Adipose tissue (tissue), 3 donors: ENCODE data around the gene ZNF581. TPM values are rescaled to one million over a fixed set of nuclear protein-coding genes. Genes with fewer than 3 reads are reported as not detected.

Experiments
- H3K27ac ChIP-seq: one replicate; pipeline ENCODE4 v1.5.1; 2013; ENCODE audit warnings: low read depth, low read length
- WGBS, 3 donors: extraction: QIAGEN DNeasy Blood & Tissue Kit; methylation state at CpG; one replicate each; pipeline ENCODE4 v1.1.7; 2013; 5-methylcytosine and 5-hydroxymethylcytosine counted together
- polyA plus RNA-seq, 3 donors: library from polyadenylated mRNA; stranded (reverse); fragments of 200-250 nt; gene quantifications; one replicate each; pipeline ENCODE4 v1.2.3, GENCODE V29; 2013
- donor health status: healthy with polysubstance abuse.
- donor health status: Bipolar disorder and iron deficiency.
- donor health status: healthy.

ZNF581 gene
- polyA plus RNA-seq, 3 donors: 14.3 to 24.5 (median 18.1) TPM

- WGBS, 3 donors: 96 to 98% (median 96%) methylated on average over 7 of the region's 7 CpGs
- no peak overlapping the region for H3K27ac ChIP-seq
Observed at GRCh38 chr19:55623130-55623529, 20.3 kb upstream of the ZNF581 start.

GRCh38 chr19:55623561-55623960 is 19.9 kb upstream of the ZNF581 start:
- WGBS, 3 donors: 48 to 68% (median 59%) methylated on average over 7 of the region's 7 CpGs
- H3K27ac ChIP-seq: no peak overlapping the region

- 1% methylated on average over 52 to 56 of the region's 56 CpGs for WGBS, 3 donors
- H3K27ac ChIP-seq: peak within 1 kb of the TSS; percentile 83
Observed at GRCh38 chr19:55624109-55625003, 19.1 kb upstream of the ZNF581 start, which contains the start of gene ZNF784. ZNF784 (minus strand) TSS chr19:55624566; CDS start chr19:55624561, 5 bp downstream.

- 34 to 51% (median 44%) methylated on average over 11 of the region's 11 CpGs for WGBS, 3 donors
- H3K27ac ChIP-seq: no peak overlapping the region
Observed at GRCh38 chr19:55625004-55625326, 18.5 kb upstream of the ZNF581 start.

- 86 to 89% (median 88%) methylated on average over 11 of the region's 11 CpGs for WGBS, 3 donors
Observed at GRCh38 chr19:55626350-55626749, 17.1 kb upstream of the ZNF581 start.

GRCh38 chr19:55632463-55632834 is 11.0 kb upstream of the ZNF581 start:
- no peak overlapping the region for H3K27ac ChIP-seq
- WGBS, 3 donors: 22 to 30% (median 27%) methylated on average over 3 of the region's 3 CpGs

More at GRCh38 chr19:55626350-55626749, 17.1 kb upstream of the ZNF581 start:
- no peak overlapping the region for H3K27ac ChIP-seq

GRCh38 chr19:55633861-55634260 is 9.6 kb upstream of the ZNF581 start:
- H3K27ac ChIP-seq: no peak overlapping the region
- WGBS, 3 donors: 59 to 79% (median 67%) methylated on average over 8 of the region's 8 CpGs

- WGBS, 3 donors: 6 to 13% (median 7%) methylated on average over 9 of the region's 9 CpGs
- H3K27ac ChIP-seq: peak overlapping the region; percentile 95
Observed at GRCh38 chr19:55635334-55635717, 8.1 kb upstream of the ZNF581 start.

GRCh38 chr19:55635856-55636440 is 7.5 kb upstream of the ZNF581 start:
- 46 to 57% (median 57%) methylated on average over 7 of the region's 7 CpGs for WGBS, 3 donors
- H3K27ac ChIP-seq: no peak overlapping the region

GRCh38 chr19:55636723-55637122 is 6.7 kb upstream of the ZNF581 start:
- H3K27ac ChIP-seq: no peak overlapping the region
- WGBS, 3 donors: 83 to 88% (median 84%) methylated on average over 4 of the region's 4 CpGs

GRCh38 chr19:55637534-55637933 is 5.9 kb upstream of the ZNF581 start:
- WGBS, 3 donors: 76 to 83% (median 78%) methylated on average over 11 of the region's 11 CpGs
- H3K27ac ChIP-seq: no peak overlapping the region

GRCh38 chr19:55638864-55639359 is 4.5 kb upstream of the ZNF581 start:
- 82 to 87% (median 83%) methylated on average over 6 of the region's 6 CpGs for WGBS, 3 donors
- no peak overlapping the region for H3K27ac ChIP-seq

GRCh38 chr19:55640043-55640576 is 3.3 kb upstream of the ZNF581 start:
- WGBS, 3 donors: 17 to 22% (median 19%) methylated on average over 38 of the region's 38 CpGs
- peak overlapping the region; percentile 81 for H3K27ac ChIP-seq

GRCh38 chr19:55640577-55641425 is 2.6 kb upstream of the ZNF581 start, which contains the start of gene ZNF580:
ZNF580 (plus strand) TSS chr19:55641002; CDS start chr19:55642509, 1,507 bp downstream.
- 1 to 2% (median 1%) methylated on average over 75 to 89 of the region's 89 CpGs for WGBS, 3 donors
- H3K27ac ChIP-seq: peak within 1 kb of the TSS; percentile 81

- no peak overlapping the region for H3K27ac ChIP-seq
- WGBS, 3 donors: 1 to 2% (median 1%) methylated on average over 25 of the region's 25 CpGs
Observed at GRCh38 chr19:55641426-55642152, 1.9 kb upstream of the ZNF581 start.

- H3K27ac ChIP-seq: no peak overlapping the region
- WGBS, 3 donors: 1 to 3% (median 3%) methylated on average over 59 to 65 of the region's 65 CpGs
Observed at GRCh38 chr19:55642153-55643002, 1.1 kb upstream of the ZNF581 start.

- no peak overlapping the region for H3K27ac ChIP-seq
- WGBS, 3 donors: 0 to 2% (median 1%) methylated on average over 15 of the region's 15 CpGs
Observed at GRCh38 chr19:55643887-55644176, 383 bp downstream of the ZNF581 start.
